HCT116 (cell line): ENCODE data around the gene TRIM23. TPM values are rescaled to one million over a fixed set of nuclear protein-coding genes. Genes with fewer than 3 reads are reported as not detected.

Experiments used
- ATAC-seq: fragments of 200-7000 bp; cut with Tn5 transposase; 2 replicates; pipeline ENCODE4 v1.9.1; 2020; ENCODE audit warnings: mild to moderate bottlenecking, moderate library complexity
- BruUV-seq: library from RNA; stranded (reverse); fragments of 400-500 nt; replicated peaks from 2 replicates; lab custom pipeline; 2021; lab: Mats Ljungman, UMichigan
- CTCF ChIA-PET: fragments of 300-600 bp; sonication (Branson Sonifier 250); formaldehyde crosslinking; loops from one replicate; lab custom pipeline; 2021; ENCODE audit warnings: antibody characterized with exemption; lab: Charles Lee
- POLR2A ChIA-PET: fragments of 300-600, 350-600 bp; sonication (Branson Sonifier 250); formaldehyde crosslinking; loops from one replicate; lab custom pipeline; 2021; ENCODE audit warnings: antibody characterized with exemption; lab: Charles Lee
- RAD21 ChIA-PET, 2 experiments: fragments of 300-600 bp; sonication (Branson Sonifier 250); formaldehyde crosslinking; loops; one replicate each; lab custom pipeline; 2023; ENCODE audit warnings: low total read pairs in 2 of 2; ENCODE audit not compliant: uncharacterized antibody in 2 of 2, unreplicated experiment in 2 of 2, low non-redundant PET in 1 of 2; lab: Charles Lee
- DNase-seq: peaks from one replicate; pipeline ENCODE4 v3.0.0-alpha.2; 2010; ENCODE audit warnings: low read depth, low spot score
- H2AFZ ChIP-seq: fragments of 200-600 bp; shearing (Covaris generic), sonication (generic); 2 replicates; pipeline ENCODE4 v1.6.1; 2017; ENCODE audit warnings: low read depth, mixed run types, mixed read lengths, antibody characterized with exemption, low read length; ENCODE audit not compliant: poor library complexity, severe bottlenecking
- H3K27ac ChIP-seq: 2 replicates; pipeline ENCODE4 v1.5.1; 2012; ENCODE audit warnings: low read depth, low read length
- H3K27me3 ChIP-seq: fragments of 200-600 bp; sonication (generic); 2 replicates; pipeline ENCODE4 v1.6.1; 2016; ENCODE audit warnings: mixed run types, low read length, mixed read lengths; ENCODE audit not compliant: insufficient read depth
- H3K36me3 ChIP-seq, 2 experiments: fragments of 200-500 bp in 1 of 2; fragments of 200-600 bp in 1 of 2; sonication (Bioruptor generic) in 1 of 2; sonication (generic) in 1 of 2; 2 replicates each; pipeline versions ENCODE4 v1.5.1 to v1.6.1; 2014 to 2016; ENCODE audit warnings: low read length in 2 of 2, inconsistent platforms in 1 of 2, mixed read lengths in 1 of 2, mixed run types in 1 of 2; ENCODE audit not compliant: insufficient read depth in 2 of 2, control insufficient read depth in 1 of 2
- H3K4me1 ChIP-seq, 2 experiments: fragments of 200-600 bp in 1 of 2; sonication (generic) in 1 of 2; 2 replicates each; pipeline versions ENCODE4 v1.5.1 to v1.6.1; 2012 to 2017; ENCODE audit warnings: low read length in 2 of 2, inconsistent platforms in 1 of 2, mild to moderate bottlenecking in 1 of 2, mixed read lengths in 1 of 2, mixed run types in 1 of 2, moderate library complexity in 1 of 2; ENCODE audit not compliant: insufficient read depth in 2 of 2, control insufficient read depth in 1 of 2
- H3K4me2 ChIP-seq: fragments of 200-600 bp; sonication (generic); 2 replicates; pipeline ENCODE4 v1.6.1; 2017; ENCODE audit warnings: mixed run types, low read length, mixed read lengths
- H3K4me3 ChIP-seq, 2 experiments: fragments of 200-600 bp in 1 of 2; sonication (generic) in 1 of 2; replicated peaks in 1 of 2; 2 replicates each; pipeline ENCODE4 v1.5.1; 2011 to 2016; ENCODE audit warnings: low read length in 2 of 2, control low read depth in 1 of 2, low read depth in 1 of 2, mild to moderate bottlenecking in 1 of 2, mixed read lengths in 1 of 2, mixed run types in 1 of 2
- H3K79me2 ChIP-seq: fragments of 200-600 bp; sonication (generic); 2 replicates; pipeline ENCODE4 v1.6.1; 2017; ENCODE audit warnings: mild to moderate bottlenecking, mixed run types, low read length, moderate library complexity, mixed read lengths; ENCODE audit not compliant: insufficient read depth
- H3K9ac ChIP-seq: fragments of 200-600 bp; sonication (generic); 2 replicates; pipeline ENCODE4 v1.6.1; 2016; ENCODE audit warnings: low read length, mixed read lengths
- H3K9me2 ChIP-seq: fragments of 200-600 bp; sonication (generic), shearing (Covaris generic); 2 replicates; pipeline ENCODE4 v1.6.1; 2017; ENCODE audit warnings: mixed run types, mild to moderate bottlenecking, moderate library complexity; ENCODE audit not compliant: insufficient read depth
- H3K9me3 ChIP-seq, 2 experiments: fragments of 200-500 bp in 1 of 2; fragments of 200-600 bp in 1 of 2; sonication (Bioruptor generic) in 1 of 2; sonication (generic) in 1 of 2; 2 replicates each; pipeline ENCODE4 v1.6.1; 2014 to 2017; ENCODE audit warnings: low read length in 2 of 2, mixed read lengths in 2 of 2, inconsistent platforms in 1 of 2, low read depth in 1 of 2, mild to moderate bottlenecking in 1 of 2, mixed run types in 1 of 2, moderate library complexity in 1 of 2; ENCODE audit not compliant: control insufficient read depth in 1 of 2, insufficient read depth in 1 of 2
- H4K20me1 ChIP-seq: fragments of 200-600 bp; sonication (generic), shearing (Covaris generic); 2 replicates; pipeline ENCODE4 v1.6.1; 2017; ENCODE audit warnings: mixed run types, mild to moderate bottlenecking, moderate library complexity; ENCODE audit not compliant: insufficient read depth
- ATF3 ChIP-seq: IDR thresholded peaks from 2 replicates; pipeline ENCODE4 v1.6.1; 2012
- CEBPB ChIP-seq: IDR thresholded peaks from 2 replicates; pipeline ENCODE4 v1.6.1; 2012; ENCODE audit warnings: low read depth
- CTCF ChIP-seq, 3 experiments: fragments of 200-600 bp in 1 of 3; sonication (generic) in 1 of 3; IDR thresholded peaks in 2 of 3; conservative IDR thresholded peaks in 1 of 3; 2 replicates each; pipeline ENCODE4 v1.5.1; 2012 to 2017; ENCODE audit warnings: low read depth in 2 of 3, low read length in 2 of 3, antibody characterized with exemption in 1 of 3, borderline replicate concordance in 1 of 3, control low read depth in 1 of 3, mild to moderate bottlenecking in 1 of 3, mixed read lengths in 1 of 3, mixed run types in 1 of 3, moderate library complexity in 1 of 3; ENCODE audit not compliant: insufficient read depth in 1 of 3
- FOSL1 ChIP-seq: IDR thresholded peaks from 2 replicates; pipeline ENCODE4 v1.6.1; 2012; ENCODE audit warnings: low read depth
- JUND ChIP-seq: IDR thresholded peaks from 2 replicates; pipeline ENCODE4 v1.6.1; 2012
- intact Hi-C: fragments of 100-400 bp; cut with micrococcal nuclease; formaldehyde crosslinking; loops from 2 replicates; pipeline ENCODE4 v1.10.0; 2022
- total RNA-seq: library from RNA; stranded (reverse); gene quantifications from one replicate; pipeline ENCODE4 v1.2.1, GENCODE V29; 2021; ENCODE audit not compliant: unreplicated experiment

TRIM23 gene
- total RNA-seq, 1 experiment from 2014 or later = 12.2 TPM

GRCh38 chr5:65663804-65664521 is 39.8 kb upstream of the TRIM23 start:
- RAD21 ChIA-PET = no interaction called here
- H4K20me1 ChIP-seq = no peaks in the 10 kb centered on the region
- 0 out of 4 replicates have a peak, but pooled peaks cover 3 to 5% of the 10 kb centered on the region in 2 experiments for H3K36me3 ChIP-seq
- H3K9me3 ChIP-seq = no peaks in the 10 kb centered on the region
- H3K9ac ChIP-seq = no peak overlapping the region
- no peaks in the 10 kb centered on the region for H3K27me3 ChIP-seq
- H3K4me1 ChIP-seq = peaks cover 0 to 4% of the 10 kb centered on the region in 2 experiments; a peak in 2 of 4 replicates
- no peak overlapping the region for H3K4me2 ChIP-seq
- TF ChIP-seq CTCF (IDR thresholded peaks at IDR 0.05 in 2 of 3, conservative IDR thresholded peaks at IDR 0.05 in 1 of 3; ENCODE audit: borderline replicate concordance in 1 of 3, insufficient read depth in 1 of 3, low read depth in 2 of 3, low read length in 2 of 3) = peak in 2 of 3 experiments; percentile 59 to 62; a peak in 4 of 6 replicates
- no peak for TF ChIP-seq FOSL1
- 0 out of 2 replicates have a peak, but pooled peaks have one; percentile 17 for TF ChIP-seq JUND
- POLR2A ChIA-PET = no interaction called here
- intact Hi-C loops = no loop called here
- ATAC-seq = peak; percentile 78
- CTCF ChIA-PET = interaction anchor here (1.0 to 1.5 kb wide), 2 partner anchors 13 to 27 kb away, joined by 3 to 5 read pairs; no protein-coding TSS in a partner anchor
- BruUV-seq = no TSS peak
- no peaks in the 10 kb centered on the region for H3K9me2 ChIP-seq
- H3K4me3 ChIP-seq = no peak overlapping the region
- H3K27ac ChIP-seq = no peak overlapping the region
- no peak overlapping the region for H2AFZ ChIP-seq
- DNase-seq = peak; percentile 4
- no peaks in the 10 kb centered on the region for H3K79me2 ChIP-seq

- RAD21 ChIA-PET = no interaction called here
- Histone ChIP-seq H3K27me3 (no peaks in the 10 kb centered on the region), H3K9me2 (no peaks in the 10 kb centered on the region), H3K9ac (no peak overlapping the region), H4K20me1 (no peaks in the 10 kb centered on the region), H3K9me3 (no peaks in the 10 kb centered on the region), H3K4me2 (no peak overlapping the region), H3K4me3 (no peak overlapping the region), H3K36me3 (0 out of 4 replicates have a peak, but pooled peaks cover 0 to 7% of the 10 kb centered on the region in 2 experiments), H3K27ac (no peak overlapping the region), H3K79me2 (no peaks in the 10 kb centered on the region), H2AFZ (no peak overlapping the region)
- intact Hi-C loops = no loop called here
- ATAC-seq (no peak), DNase-seq (no peak)
- BruUV-seq = no TSS peak
- CTCF ChIA-PET = no interaction called here
- POLR2A ChIA-PET = no interaction called here
- TF ChIP-seq CEBPB (no peak), JUND (no peak), ATF3 (no peak), CTCF (IDR thresholded peaks at IDR 0.05 in 2 of 3, conservative IDR thresholded peaks at IDR 0.05 in 1 of 3; ENCODE audit: borderline replicate concordance in 1 of 3, insufficient read depth in 1 of 3, low read depth in 2 of 3, low read length in 2 of 3) (no peak)
- TF ChIP-seq, all 23 proteins: peak for 0
- H3K4me1 ChIP-seq = no peaks in the 10 kb centered on the region
Measured at GRCh38 chr5:65654713-65655112, 30.6 kb upstream of the TRIM23 start.
